Activated CD4-positive, alpha-beta T cell treated with anti-CD3 and anti-CD28 coated beads, Interleukin-2, amount 50 U/mL, for 24 hours (primary cell): ENCODE results near the gene FAM170A.

Source experiments
- DNase-seq, 2 donors: peaks; one replicate each; pipeline ENCODE4 v3.0.0-alpha.2; 2020; ENCODE audit warnings: low read depth in 1 of 2, low spot score in 1 of 2

Gene FAM170A, protein sequence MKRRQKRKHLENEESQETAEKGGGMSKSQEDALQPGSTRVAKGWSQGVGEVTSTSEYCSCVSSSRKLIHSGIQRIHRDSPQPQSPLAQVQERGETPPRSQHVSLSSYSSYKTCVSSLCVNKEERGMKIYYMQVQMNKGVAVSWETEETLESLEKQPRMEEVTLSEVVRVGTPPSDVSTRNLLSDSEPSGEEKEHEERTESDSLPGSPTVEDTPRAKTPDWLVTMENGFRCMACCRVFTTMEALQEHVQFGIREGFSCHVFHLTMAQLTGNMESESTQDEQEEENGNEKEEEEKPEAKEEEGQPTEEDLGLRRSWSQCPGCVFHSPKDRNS

GRCh38 chr5:119629339-119629738 is at the start of gene FAM170A:
TSS of gene FAM170A (plus strand) at chr5:119629558. CDS start at chr5:119629769, 211 bp downstream.
- DNase-seq: no peak

- no peak for DNase-seq
Measured at GRCh38 chr5:119582987-119583386, 46.4 kb upstream of the FAM170A start.

- no peak for DNase-seq
Measured at GRCh38 chr5:119583684-119584083, 45.7 kb upstream of the FAM170A start.

DNA sequence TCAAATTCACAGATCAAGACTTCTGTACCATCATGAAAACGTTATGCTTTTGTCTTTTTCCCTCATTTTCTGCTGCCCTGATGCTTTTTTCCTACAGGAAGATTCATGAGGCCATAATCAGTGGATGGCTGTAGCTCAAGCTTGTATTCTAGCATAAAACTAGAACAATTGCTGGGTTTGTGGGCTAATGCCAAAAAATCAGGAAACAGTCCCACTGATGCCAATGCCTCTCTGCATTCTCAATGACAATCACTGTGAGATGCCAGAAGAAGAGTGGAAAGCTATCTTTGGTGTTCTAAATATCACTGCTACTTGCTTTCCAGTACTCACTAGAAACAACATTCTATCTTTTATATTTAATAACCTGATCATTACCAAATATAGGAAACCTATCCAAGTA is 33.3 kb upstream of the FAM170A start:
- no peak for DNase-seq

DNA sequence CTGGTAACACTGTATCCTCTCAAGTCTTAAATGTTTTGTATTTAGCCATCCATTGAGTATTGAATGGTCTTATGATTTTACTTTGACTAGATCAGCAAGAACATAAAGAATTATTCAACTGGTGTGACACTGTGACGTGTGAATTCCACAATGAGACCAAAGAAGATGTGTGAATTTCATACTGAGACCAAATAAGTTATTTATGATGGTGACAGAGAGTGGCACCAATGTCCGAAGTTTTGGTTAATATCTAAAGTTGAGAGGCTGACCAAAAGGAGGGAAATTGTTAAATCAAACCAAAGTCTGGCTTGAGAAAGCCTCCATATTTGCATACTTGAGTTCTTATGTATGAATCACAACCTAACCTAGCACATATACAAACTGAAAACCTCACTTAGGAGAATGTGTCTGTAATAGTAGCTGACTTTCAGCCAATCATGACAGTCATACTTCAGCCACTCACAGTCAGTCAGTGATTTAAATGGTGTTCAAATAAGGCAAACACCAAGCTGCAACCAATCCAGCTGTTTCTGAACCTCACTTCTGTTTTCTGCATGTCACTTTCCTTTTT is 31.5 kb upstream of the FAM170A start:
- no peak for DNase-seq

DNA sequence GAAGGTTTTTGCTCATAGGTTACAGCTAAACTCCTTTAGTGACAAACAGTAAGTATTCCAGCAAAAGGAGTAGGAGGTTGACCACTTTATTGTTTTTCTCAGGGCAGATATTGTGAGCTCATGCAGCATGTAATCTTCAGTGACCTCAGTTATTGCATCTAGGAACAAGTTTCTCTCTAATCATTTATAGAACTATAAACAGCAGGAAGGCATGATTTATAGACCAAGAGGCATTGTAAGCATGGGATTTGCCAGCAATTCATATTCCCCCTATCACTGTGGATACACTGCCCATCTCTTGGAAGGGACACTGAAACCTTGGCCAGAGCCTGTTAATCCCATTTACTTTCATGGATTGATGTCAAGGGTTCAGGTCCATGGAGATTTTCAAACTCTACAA is 15.4 kb upstream of the FAM170A start:
- no peak for DNase-seq

DNA sequence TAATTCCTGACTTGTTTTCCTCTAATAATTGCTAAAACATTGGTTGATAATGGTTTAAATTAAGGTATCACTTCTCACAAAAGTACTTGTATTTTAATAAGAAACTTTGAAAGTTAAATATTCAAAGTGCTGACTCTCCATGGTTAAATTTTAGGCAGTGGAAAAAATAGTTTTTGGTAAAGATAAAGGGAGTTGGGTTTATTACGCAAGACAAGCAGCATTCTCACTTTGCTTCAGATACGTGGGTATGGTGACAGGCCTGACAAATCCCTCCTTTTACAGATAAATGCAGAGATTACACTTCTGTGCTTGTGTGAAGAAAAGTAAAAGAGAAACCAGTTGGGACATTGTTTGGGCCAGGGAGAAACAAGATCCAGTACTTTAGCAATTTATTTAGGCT is 14.5 kb upstream of the FAM170A start:
- no peak for DNase-seq

DNA sequence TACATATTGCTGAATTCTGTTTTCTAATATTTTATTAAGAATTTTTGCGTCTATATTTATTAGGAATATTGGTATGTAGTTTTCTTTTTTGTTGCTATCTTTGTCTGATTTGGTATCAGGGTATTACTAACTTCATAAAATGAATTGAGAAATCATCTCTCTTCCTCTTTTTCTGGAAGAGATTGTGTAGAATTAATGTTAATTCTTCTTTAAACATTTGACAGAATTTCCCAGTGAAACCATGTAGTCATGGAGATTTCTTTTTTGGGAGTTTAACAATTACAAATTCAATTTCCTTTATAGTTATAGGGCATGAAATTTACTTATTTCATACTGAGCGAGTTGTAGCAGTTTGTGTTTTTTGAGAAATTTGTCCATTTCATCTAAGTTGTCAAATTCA is 3.3 kb upstream of the FAM170A start:
- no peak for DNase-seq

DNA sequence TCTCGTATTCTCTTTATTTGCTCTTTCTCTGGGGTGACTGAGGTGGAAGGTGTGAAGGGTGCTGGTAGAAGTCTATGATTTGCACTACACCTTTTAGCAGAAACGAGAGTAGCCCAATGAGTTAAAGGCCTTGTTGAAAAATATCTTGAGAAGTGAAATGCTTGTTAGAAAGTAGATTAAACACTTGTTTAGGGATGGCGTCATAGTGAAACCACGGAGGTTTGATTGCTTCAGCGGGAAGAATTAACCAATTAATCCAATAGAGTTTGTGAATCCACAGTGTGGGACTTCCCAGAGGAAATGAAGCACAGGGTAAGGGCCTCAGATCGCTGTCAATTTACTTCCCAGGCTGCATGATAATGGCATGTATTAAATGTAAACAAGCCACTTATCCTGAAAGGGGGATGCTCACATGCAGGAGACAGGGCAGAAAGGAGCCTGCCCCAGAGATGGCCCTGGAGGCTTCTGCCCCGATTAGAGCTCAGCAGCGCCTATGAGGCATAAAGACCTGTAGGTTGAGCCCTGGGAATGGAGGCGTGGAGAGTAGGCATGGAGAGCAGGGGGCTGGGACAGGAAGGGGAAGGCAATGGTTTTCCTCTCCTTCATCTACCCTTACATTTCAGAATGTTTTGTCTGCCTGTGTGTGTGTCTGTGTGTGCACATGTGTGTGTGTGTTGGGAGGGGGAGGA is 1.5 kb downstream of the FAM170A start:
- DNase-seq: no peak

GRCh38 chr5:119631660-119632059 is 2.3 kb downstream of the FAM170A start:
- DNase-seq: no peak

- DNase-seq: no peak
Measured at GRCh38 chr5:119651486-119651885, 22.1 kb downstream of the FAM170A start.

DNA sequence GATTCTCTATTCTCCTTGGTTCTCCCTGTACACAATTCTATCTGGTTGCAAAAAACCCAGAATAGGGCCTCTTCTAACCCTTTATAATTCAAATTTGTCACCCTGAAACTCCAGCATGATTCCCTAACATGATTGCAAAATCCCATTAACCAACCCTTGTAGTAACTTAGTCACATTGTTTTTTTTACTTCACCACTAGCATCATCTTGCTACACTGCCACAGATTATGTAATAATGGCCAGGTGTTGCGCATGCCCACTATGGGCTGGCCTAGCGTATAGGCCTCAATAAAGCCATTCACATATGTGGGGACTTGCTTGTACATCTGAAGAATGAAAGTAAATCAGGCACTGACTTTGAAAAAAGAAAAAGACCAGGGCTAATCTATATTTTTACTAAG is 25.7 kb downstream of the FAM170A start:
- DNase-seq: no peak

- DNase-seq: no peak
Measured at GRCh38 chr5:119656023-119656422, 26.7 kb downstream of the FAM170A start.

DNA sequence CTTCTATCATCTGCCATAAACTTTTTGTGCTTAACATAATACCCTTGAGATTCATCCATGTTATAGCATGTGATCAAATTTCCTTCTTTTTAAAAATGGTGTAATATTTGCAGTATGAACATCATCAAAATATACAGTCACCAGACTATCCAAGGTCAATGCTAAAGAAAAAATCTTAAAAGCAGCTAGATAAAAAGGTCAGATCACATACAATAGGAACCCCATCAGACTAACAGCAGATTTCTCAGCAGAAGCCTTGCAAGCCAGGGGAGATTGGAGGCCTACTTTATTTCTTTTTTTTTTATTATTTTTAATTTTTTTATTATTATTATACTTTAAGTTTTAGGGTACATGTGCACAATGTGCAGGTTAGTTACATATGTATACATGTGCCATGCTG is 37.2 kb downstream of the FAM170A start:
- DNase-seq: no peak

- DNase-seq: no peak
Measured at GRCh38 chr5:119678351-119679028, 49.1 kb downstream of the FAM170A start.

- DNase-seq: no peak
Measured at GRCh38 chr5:119680080-119680479, 50.7 kb downstream of the FAM170A start.

DNA sequence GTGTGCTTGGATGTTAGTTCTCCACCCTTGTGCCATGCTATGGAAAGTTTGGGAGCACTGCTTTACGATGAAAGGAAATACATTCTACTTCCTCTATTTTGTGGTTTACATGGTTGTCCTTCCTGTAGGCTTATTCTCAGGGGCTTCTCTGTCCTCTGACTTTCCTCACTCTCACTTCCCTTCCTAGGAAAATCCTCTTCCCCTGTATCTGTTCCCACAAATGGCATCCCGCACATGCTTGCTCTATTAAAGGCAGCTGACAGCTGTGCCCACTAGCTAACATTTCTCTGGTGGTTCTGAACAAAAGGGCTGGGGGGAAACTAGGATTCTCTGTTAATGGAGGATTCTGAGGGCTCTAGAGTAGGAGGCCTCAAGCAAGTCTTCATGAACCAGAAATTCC is 52.4 kb downstream of the FAM170A start:
- DNase-seq: no peak

DNA sequence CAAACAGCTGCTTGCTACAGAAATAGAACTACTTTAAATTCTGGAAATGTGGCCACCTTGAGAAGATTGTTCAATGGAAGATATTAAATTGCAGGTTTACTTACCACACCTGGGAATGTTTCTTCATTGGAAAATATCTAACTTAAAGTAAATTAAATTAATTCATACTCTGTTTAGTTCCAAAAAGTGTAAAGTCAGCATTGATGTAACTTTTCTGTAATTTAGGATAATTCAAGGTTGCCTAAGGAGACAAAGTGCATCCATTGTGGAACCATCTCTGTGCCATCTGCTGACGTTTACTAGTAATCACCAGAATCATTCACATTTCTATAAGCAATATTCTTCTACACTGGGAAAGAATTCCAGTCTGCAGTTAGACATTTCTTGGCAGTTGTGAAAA is 53.0 kb downstream of the FAM170A start:
- DNase-seq: no peak
